ENCODE measurements around the gene ZNF710. TPM values are rescaled to one million over a fixed set of nuclear protein-coding genes. Genes with fewer than 3 reads are reported as not detected.

ZNF710 gene
- total RNA-seq, 1 donor from 2014 or later, result 26.9 TPM

Small RNA genes lying within 50 kb of the gene (microRNA-seq; reads per million reads assigned to microRNA genes)
- gene MIR3174, result 7.1 reads per million, percentile 29 among the genes with 10 or more reads in this experiment

Other genes with a start within 250 kb of the ZNF710 start
- gene MESP2, start 225.0 kb upstream of the ZNF710 start, total RNA-seq, result not detected in 2 replicates
- gene ANPEP, start 186.5 kb upstream of the ZNF710 start, total RNA-seq, result 0.22 and 0.25 TPM in 2 replicates
- 37.9 and 41.2 TPM in 2 replicates for gene AP3S2, start 107.3 kb upstream of the ZNF710 start, total RNA-seq
- 4.8 and 5.9 TPM in 2 replicates for gene ARPIN, start 88.4 kb upstream of the ZNF710 start, total RNA-seq
- 76.6 and 87.3 TPM in 2 replicates for gene IDH2, start 101.1 kb downstream of the ZNF710 start, total RNA-seq
- 7.0 and 9.9 TPM in 2 replicates for gene SEMA4B, start 200.0 kb downstream of the ZNF710 start, total RNA-seq
- gene CIB1, start 232.6 kb downstream of the ZNF710 start, total RNA-seq, result 49.6 and 50.7 TPM in 2 replicates
- gene GDPGP1, start 232.9 kb downstream of the ZNF710 start, total RNA-seq, result 4.1 and 6.0 TPM in 2 replicates
- 0.14 TPM in 1 of 2 replicates, not detected in the other for gene TTLL13, start 248.2 kb downstream of the ZNF710 start, total RNA-seq